UCSD-AML1 (cell line): ENCODE results near the gene TSSC4.
A peak's percentile ranks its signal among the peaks of the same experiment; 100 is the strongest.
"Not testable (repeated sequence)": the region's sequence is repeated elsewhere in the genome, so short reads cannot be mapped to it uniquely, and the experiment has no call there.

Source experiments
- DNase-seq: peaks from one replicate; lab custom pipeline; 2025; ENCODE audit not compliant: unreplicated experiment; lab: John Stamatoyannopoulos, UW

The TSSC4 gene

GRCh38 chr11:2400069-2400761, at the start of gene TSSC4:
TSSC4 (plus strand) TSS chr11:2400750; CDS start chr11:2402634, 1,884 bp downstream.
- peak; percentile 100 for DNase-seq

DNA sequence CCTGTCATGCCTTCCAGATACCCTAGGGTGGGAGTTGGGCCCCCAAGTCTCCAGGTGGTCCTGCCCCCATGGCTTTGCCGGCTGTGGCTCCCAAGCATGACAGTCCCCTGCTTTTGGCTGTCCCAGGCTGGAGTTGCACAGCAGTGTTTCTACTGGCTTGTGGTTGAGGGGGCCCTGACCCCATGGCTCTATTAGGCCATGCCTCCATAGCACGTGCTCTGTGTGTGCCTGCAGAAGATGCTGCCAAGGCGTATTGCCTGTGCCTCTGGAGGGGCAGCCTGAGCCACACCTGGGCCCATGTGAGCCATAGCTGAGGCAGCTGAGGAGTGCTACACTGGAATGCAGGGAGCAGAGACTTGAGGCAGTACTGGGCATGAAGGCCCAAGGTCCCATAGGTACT, 48.8 kb upstream of the TSSC4 start:
- no peak for DNase-seq

DNA sequence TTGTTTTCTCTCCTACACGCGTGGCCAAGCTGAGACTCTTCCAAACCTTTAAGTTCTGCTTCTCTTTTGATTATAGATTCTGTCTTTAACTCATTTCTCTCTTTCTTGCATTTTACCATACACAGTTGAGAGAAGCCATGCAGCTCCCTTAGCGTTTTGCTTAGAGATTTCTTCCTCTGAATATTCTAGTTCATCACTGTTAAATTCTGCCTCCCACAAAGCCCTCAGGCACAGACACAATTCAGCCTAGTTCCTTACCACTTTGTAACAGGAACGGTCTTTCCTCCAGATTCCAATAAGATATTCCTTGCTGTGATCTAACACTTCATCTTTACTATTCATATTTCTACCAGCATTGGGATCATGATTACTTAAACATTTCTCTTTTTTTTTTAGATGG, 48.1 kb upstream of the TSSC4 start:
- DNase-seq = no peak

DNA sequence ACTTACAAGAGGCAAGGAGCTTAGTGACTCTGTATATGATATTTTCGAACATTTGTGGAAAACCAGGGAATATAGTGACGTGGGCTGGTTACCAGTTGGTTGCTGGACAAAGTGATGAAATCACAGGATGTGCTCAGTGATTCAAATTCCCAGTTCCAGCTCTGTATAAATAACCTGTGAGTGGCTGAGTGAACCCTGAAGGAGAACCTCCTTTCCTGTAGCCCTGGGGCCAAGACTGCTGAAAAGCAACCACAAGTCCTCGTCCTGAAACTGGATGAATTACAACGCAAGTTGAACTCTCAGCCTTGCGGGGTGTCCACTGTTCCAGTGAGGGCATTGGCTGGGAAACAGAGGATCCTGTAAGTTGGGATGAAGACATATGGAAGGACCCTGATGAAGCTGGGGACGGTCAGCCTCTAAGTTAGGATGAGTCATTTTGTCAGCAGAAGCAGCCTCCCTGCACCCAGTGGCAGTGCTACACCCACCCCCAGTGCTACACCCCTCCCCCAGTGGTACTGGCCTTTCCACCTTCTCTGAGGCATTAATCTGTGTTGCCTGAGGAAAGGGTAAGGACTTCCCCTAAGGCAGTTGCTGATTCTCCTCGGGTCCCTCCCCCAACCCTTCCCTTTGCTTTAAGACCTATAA, 45.4 kb upstream of the TSSC4 start:
- DNase-seq = no peak

DNA sequence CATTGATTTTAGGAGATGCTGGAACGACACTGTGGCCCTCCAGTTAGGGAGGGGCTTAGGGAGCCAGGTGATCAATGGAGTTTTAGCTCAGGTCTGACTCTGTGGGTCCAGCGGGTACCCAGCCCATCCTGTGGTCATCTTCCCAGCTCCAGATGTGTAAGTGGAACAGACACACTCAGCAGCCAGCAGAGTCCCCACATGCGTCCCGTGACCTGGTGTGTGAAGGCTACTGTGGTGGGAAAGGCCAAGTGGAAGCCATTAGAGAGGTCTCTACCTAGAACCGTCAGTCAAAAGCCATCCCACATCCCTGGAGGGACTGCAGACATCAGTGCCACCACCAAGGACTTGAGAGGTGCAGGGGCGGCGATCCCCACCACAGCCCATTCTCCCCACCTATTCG, 43.3 kb upstream of the TSSC4 start:
- DNase-seq = no peak

GRCh38 chr11:2357651-2358050, 42.9 kb upstream of the TSSC4 start:
- not testable (repeated sequence) for DNase-seq

GRCh38 chr11:2358754-2359442, 41.7 kb upstream of the TSSC4 start:
- no peak for DNase-seq

DNA sequence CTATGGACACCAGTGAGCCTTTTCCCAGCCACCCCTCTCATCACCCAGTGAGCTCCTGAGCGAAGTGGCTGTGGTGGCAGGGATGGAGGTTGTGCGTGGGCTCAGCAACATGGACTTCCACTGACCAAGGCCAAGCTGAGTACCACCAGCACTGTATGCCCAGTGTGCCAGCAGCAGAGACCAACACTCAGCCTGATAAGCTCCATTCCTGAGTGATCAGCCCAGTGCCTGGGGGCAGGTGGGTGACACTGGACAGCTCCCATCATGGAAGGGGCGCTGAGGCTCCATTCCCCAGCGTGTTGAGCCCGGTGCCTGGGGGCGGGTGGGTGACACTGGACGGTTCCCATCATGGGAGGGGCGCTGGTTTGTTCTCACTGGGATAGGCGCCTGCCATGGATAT, 41.0 kb upstream of the TSSC4 start:
- DNase-seq = no peak

GRCh38 chr11:2360081-2360642, 40.4 kb upstream of the TSSC4 start:
- DNase-seq = no peak

- DNase-seq = no peak
These were observed 39.0 kb upstream of the TSSC4 start for GRCh38 chr11:2361565-2361964.

DNA sequence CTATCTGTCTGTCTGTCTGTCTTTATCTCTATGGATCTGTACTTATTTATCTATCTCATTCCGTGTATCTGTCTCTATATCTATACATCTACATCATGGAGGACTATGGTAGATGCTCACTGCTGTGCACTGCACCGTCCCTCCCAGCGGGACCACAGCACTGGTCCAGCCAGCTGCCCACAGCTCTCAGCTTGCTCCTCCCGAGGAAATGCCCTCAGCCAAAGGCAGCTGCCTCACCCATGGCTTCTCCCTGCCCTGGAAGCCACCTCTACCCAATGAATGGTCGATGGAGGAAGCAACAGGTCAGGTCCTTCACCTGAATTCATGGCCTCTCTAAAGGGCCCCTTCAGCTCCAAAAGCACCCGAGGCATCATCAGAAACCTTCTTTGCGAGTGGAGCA, 38.1 kb upstream of the TSSC4 start:
- no peak for DNase-seq

- DNase-seq = no peak
These were observed 37.4 kb upstream of the TSSC4 start for GRCh38 chr11:2363130-2363529.

- no peak for DNase-seq
These were observed 36.8 kb upstream of the TSSC4 start for GRCh38 chr11:2363577-2364370.

DNA sequence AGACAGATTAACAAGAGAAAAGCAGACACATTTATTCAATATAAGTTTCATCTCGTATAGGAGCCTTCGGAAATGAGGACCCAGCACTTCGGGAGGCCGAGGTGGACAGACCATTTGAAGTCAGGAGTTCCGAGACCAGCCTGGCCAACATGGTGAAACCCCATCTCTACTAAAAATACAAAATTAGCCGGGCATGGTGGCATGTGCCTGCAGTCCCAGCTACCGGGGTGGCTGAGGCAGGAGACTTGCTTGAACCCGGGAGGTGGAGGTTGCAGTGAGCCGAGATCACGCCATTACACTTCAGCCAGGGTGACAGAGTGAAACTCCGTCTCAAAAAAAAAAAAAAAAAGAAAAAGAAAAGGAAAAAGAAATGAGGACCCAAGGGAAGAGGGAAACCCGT, 36.2 kb upstream of the TSSC4 start:
- not testable (repeated sequence) for DNase-seq

DNA sequence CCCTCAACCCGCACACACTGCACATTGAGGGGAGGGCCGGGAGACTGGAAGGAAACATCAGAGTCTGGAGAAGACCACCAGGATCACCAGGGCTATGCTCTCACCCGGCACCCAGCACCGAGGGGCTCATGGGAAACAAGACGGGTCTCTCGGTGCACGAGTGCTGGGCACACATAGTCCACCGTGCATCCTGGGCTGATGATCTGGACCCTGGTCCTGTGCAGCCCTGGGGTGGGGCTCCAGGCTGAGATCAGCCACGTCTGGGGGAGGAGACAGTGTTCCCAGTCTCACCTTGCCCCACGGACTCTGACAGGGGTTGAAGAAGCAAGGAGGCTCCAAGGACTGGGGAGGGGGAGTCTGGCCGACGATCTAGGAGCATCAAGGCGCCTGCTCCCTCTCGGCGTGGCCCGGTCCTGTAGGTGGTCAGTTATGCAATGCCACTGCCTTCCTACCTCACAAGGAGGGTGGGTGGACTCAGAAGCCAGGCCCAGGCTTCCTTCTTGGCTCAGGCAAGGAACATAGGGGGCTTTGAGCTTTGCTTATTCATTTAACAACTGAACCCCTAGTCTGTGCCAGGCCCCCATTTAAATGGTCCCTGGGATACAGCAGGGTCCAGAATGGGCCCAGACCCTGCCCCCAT, 34.9 kb upstream of the TSSC4 start:
- DNase-seq = no peak

DNA sequence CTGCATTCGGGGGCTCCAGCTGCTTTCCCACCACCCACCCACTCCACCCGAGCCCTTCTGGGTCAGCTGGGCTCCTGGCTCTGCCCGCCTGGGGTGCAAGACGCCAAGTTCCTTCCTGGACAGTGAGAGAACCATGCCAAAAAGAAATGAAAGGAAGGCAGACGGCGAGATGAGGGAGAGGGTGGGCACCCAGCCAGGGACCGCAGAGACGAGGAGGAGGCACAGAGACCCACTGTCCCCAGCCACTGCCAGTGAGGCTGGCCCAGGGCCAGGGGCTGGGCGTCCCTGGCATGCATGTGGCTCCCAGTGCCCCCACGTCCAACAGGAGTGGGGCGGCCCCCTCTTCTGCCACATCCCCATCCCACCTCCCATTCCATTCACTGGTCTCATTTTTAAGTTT, 34.3 kb upstream of the TSSC4 start:
- no peak for DNase-seq

- no peak for DNase-seq
These were observed 33.8 kb upstream of the TSSC4 start for GRCh38 chr11:2366733-2367132.

DNA sequence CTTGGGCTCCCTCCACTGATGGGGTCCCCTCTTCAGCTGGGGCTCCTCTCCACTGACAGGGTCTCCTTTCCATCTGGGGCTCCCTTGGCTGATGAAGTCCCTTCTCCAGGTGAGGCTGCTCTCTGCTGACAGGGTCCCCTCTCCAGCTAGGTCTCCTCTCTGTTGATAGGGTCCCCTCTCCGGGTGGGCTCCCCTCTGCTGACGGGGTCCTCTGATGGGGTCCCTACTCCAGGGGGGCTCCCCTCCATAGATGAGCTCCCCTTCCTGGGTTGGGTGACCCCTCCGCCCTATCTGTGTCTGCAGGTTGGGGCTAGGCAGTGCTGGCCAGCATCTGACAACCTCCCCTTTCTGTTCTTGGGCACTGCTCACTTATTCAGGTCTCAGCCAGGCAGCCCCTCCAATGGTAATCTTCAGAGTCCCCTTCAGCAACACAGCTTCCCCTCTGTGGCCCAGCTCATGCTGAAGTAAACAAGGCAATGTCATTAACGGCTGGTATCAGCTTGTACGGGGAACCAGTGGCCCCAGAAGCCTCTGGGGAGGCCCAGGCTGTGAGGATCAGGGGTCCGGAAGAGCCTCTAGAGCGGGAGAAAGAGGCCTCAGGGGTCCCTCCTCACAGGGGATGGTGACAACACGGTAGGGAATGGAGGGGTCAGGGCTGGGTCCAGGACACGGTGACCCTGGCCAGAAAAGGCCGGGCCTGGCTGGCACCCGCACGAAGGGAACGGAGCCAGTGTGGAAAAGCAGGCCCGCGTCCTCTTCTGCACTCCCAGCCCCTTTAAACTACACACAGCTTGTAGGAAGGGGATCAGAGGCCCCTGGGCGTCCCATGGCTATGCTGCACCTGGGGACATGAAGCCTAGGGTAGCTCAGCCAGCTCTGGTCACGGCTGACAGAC, 33.0 kb upstream of the TSSC4 start:
- no peak for DNase-seq

GRCh38 chr11:2368178-2368850, 32.2 kb upstream of the TSSC4 start:
- DNase-seq = no peak
